ENCODE results near the gene FAM217B.

The FAM217B gene

DNA sequence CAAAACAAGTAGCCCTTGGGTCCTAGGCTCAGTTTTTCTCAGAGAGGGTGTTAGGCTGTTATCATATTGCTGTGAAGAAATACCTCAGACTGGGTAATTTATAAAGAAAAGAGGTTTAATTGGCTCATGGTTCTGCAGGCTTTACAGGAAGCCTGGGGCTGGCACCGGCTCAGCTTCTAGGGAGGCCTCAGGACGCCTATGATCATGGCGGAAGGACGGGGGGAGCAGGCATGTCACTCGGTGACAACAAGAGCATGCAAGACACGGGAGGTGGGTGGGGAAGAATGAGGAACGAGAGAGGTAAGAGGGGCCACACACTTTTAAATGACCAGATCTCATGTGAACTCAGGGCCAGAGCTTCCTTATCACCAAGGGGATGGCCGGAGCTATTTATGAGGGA is 45.0 kb downstream of the FAM217B start:
- TF ChIP-seq, protein P1, sequence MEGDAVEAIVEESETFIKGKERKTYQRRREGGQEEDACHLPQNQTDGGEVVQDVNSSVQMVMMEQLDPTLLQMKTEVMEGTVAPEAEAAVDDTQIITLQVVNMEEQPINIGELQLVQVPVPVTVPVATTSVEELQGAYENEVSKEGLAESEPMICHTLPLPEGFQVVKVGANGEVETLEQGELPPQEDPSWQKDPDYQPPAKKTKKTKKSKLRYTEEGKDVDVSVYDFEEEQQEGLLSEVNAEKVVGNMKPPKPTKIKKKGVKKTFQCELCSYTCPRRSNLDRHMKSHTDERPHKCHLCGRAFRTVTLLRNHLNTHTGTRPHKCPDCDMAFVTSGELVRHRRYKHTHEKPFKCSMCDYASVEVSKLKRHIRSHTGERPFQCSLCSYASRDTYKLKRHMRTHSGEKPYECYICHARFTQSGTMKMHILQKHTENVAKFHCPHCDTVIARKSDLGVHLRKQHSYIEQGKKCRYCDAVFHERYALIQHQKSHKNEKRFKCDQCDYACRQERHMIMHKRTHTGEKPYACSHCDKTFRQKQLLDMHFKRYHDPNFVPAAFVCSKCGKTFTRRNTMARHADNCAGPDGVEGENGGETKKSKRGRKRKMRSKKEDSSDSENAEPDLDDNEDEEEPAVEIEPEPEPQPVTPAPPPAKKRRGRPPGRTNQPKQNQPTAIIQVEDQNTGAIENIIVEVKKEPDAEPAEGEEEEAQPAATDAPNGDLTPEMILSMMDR (IDR thresholded peaks at IDR 0.05; ENCODE audit: control insufficient read depth, extremely low read depth, insufficient read depth) = no peak
- H3K4me3 ChIP-seq (ENCODE audit: low read depth, low read length) = no peak overlapping the region
- no peak for DNase-seq (ENCODE audit: low read depth)

- TF ChIP-seq, protein P1 (IDR thresholded peaks at IDR 0.05; ENCODE audit: control insufficient read depth, extremely low read depth, insufficient read depth) = no peak
- no peak for DNase-seq (ENCODE audit: low read depth)
- H3K4me3 ChIP-seq (ENCODE audit: low read depth, low read length) = no peak overlapping the region
Measured at GRCh38 chr20:59985864-59986263, 45.7 kb downstream of the FAM217B start.

DNA sequence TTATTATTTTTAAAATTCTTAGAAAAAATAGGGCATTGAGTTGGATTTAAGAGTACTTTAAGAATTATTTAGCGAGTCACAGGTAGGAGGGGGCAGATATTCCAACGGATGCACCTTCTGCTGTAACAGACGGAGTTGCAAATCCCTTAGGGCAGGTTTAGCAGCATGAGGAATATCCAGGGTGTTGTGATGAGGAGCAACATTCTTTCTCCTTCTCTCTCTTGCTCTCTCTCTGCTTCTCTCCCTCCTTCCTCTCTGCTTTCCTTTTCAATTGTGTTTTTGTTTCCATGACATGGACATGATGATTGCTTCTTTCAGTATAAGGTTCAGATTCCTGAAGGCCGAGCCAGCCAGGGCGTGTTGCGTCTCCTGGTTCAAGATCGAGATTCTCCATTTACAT is 46.9 kb downstream of the FAM217B start:
- no peak overlapping the region for H3K4me3 ChIP-seq (ENCODE audit: low read depth, low read length)
- TF ChIP-seq, protein P1 (IDR thresholded peaks at IDR 0.05; ENCODE audit: control insufficient read depth, extremely low read depth, insufficient read depth) = no peak
- DNase-seq (ENCODE audit: low read depth) = no peak

GRCh38 chr20:59988141-59988540 is 48.0 kb downstream of the FAM217B start:
- DNase-seq (ENCODE audit: low read depth) = peak; percentile 55
- TF ChIP-seq, protein P1 (IDR thresholded peaks at IDR 0.05; ENCODE audit: control insufficient read depth, extremely low read depth, insufficient read depth) = no peak
- no peak overlapping the region for H3K4me3 ChIP-seq (ENCODE audit: low read depth, low read length)

GRCh38 chr20:59992526-59993084 is 52.4 kb downstream of the FAM217B start:
- H3K4me3 ChIP-seq (ENCODE audit: low read depth, low read length) = no peak overlapping the region
- TF ChIP-seq, protein P1 (IDR thresholded peaks at IDR 0.05; ENCODE audit: control insufficient read depth, extremely low read depth, insufficient read depth) = no peak
- DNase-seq (ENCODE audit: low read depth) = no peak

- TF ChIP-seq, protein P1 (IDR thresholded peaks at IDR 0.05; ENCODE audit: control insufficient read depth, extremely low read depth, insufficient read depth) = no peak
- H3K4me3 ChIP-seq (ENCODE audit: low read depth, low read length) = no peak overlapping the region
- DNase-seq (ENCODE audit: low read depth) = no peak
Measured at GRCh38 chr20:59993736-59994430, 53.7 kb downstream of the FAM217B start.

- peak; percentile 61 for DNase-seq (ENCODE audit: low read depth)
- H3K4me3 ChIP-seq (ENCODE audit: low read depth, low read length) = no peak overlapping the region
- TF ChIP-seq, protein P1 (IDR thresholded peaks at IDR 0.05; ENCODE audit: control insufficient read depth, extremely low read depth, insufficient read depth) = no peak
Measured at GRCh38 chr20:59994697-59995122, 54.5 kb downstream of the FAM217B start.
